ENCODE data around the gene RIC3.

DNA sequence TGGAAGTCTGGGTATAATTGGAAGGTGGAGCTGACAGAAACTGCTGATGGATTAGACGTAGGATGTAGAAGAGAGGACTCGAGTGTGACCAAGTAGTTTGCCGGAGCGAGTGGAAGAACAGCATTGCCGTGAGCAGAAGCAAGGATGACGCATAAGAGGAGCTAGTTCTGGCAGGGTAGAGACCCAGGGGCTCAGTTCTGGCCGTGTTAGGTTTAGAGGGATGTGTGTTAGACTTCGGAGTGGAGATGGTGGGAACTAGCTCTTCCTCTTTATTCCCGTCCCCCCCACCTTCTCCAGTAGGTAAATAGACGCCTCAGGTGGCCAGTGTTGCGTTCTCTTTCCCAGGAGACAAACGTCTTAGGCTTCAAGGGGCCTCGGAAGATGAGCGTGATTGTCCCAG is 68.7 kb downstream of the RIC3 start:
- TF ChIP-seq, protein P1, sequence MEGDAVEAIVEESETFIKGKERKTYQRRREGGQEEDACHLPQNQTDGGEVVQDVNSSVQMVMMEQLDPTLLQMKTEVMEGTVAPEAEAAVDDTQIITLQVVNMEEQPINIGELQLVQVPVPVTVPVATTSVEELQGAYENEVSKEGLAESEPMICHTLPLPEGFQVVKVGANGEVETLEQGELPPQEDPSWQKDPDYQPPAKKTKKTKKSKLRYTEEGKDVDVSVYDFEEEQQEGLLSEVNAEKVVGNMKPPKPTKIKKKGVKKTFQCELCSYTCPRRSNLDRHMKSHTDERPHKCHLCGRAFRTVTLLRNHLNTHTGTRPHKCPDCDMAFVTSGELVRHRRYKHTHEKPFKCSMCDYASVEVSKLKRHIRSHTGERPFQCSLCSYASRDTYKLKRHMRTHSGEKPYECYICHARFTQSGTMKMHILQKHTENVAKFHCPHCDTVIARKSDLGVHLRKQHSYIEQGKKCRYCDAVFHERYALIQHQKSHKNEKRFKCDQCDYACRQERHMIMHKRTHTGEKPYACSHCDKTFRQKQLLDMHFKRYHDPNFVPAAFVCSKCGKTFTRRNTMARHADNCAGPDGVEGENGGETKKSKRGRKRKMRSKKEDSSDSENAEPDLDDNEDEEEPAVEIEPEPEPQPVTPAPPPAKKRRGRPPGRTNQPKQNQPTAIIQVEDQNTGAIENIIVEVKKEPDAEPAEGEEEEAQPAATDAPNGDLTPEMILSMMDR (IDR thresholded peaks at IDR 0.05 in 8 of 11, conservative IDR thresholded peaks at IDR 0.05 in 3 of 11) = no peak
- no peak for TF ChIP-seq POLR2A (IDR thresholded peaks at IDR 0.05)
